Fibroblast of villous mesenchyme (primary cell): Measurements from ENCODE around the gene EIF3L. TPM values are rescaled to one million over a fixed set of nuclear protein-coding genes. Genes with fewer than 3 reads are reported as not detected.

ENCODE experiments used
- DNase-seq: peaks from one replicate; pipeline ENCODE4 v3.0.0-alpha.2; 2010; ENCODE audit warnings: low read depth
- H3K4me3 ChIP-seq: 2 replicates; pipeline ENCODE4 v1.5.1; 2011; ENCODE audit warnings: low read depth, mild to moderate bottlenecking, low read length
- total RNA-seq: library from RNA; depleted of rRNA; stranded (reverse); fragments of >200 nt; gene quantifications from 2 replicates; pipeline ENCODE4 v1.2.3, GENCODE V29; 2012
- TF ChIP-seq, protein P1 (sequence below): IDR thresholded peaks from 2 replicates; pipeline ENCODE4 v1.5.1; 2012; ENCODE audit warnings: low read depth, mild to moderate bottlenecking, low read length; ENCODE audit not compliant: insufficient read depth

Gene EIF3L
- total RNA-seq, 1 donor = 285 TPM

GRCh38 chr22:37891926-37892325 is 42.7 kb downstream of the EIF3L start:
- DNase-seq = no peak
- TF ChIP-seq, protein P1, sequence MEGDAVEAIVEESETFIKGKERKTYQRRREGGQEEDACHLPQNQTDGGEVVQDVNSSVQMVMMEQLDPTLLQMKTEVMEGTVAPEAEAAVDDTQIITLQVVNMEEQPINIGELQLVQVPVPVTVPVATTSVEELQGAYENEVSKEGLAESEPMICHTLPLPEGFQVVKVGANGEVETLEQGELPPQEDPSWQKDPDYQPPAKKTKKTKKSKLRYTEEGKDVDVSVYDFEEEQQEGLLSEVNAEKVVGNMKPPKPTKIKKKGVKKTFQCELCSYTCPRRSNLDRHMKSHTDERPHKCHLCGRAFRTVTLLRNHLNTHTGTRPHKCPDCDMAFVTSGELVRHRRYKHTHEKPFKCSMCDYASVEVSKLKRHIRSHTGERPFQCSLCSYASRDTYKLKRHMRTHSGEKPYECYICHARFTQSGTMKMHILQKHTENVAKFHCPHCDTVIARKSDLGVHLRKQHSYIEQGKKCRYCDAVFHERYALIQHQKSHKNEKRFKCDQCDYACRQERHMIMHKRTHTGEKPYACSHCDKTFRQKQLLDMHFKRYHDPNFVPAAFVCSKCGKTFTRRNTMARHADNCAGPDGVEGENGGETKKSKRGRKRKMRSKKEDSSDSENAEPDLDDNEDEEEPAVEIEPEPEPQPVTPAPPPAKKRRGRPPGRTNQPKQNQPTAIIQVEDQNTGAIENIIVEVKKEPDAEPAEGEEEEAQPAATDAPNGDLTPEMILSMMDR = no peak
- no peak overlapping the region for H3K4me3 ChIP-seq

GRCh38 chr22:37892566-37893335 is 43.5 kb downstream of the EIF3L start:
- TF ChIP-seq, protein P1 = no peak
- H3K4me3 ChIP-seq = no peak overlapping the region
- no peak for DNase-seq

DNA sequence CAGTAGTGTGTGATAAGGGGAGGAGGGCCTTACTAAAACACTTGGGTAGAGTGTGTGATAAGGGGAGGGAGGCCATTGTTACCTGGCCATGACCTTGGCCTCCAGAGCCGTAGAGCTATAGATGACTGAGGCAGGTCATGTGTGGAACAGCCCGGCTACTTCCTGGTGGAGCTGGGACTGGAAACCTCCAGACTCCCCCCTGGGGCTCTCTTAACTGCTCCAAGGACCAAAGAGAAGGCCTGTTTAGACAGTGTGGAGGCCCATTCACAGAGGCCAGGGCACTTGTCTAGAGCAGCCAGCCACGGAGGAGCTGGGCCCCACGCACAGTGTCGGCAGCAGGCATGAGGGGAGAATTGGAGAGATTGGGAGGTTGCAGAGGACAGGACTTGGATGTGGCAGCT is 44.4 kb downstream of the EIF3L start:
- no peak for DNase-seq
- no peak overlapping the region for H3K4me3 ChIP-seq
- TF ChIP-seq, protein P1 = no peak

GRCh38 chr22:37894939-37895670 is 45.9 kb downstream of the EIF3L start:
- DNase-seq = no peak
- no peak overlapping the region for H3K4me3 ChIP-seq

GRCh38 chr22:37896181-37896592 is 47.0 kb downstream of the EIF3L start:
- peak; percentile 73 for DNase-seq
- TF ChIP-seq, protein P1 = no peak

More at GRCh38 chr22:37894939-37895670, 45.9 kb downstream of the EIF3L start:
- TF ChIP-seq, protein P1 = no peak

DNA sequence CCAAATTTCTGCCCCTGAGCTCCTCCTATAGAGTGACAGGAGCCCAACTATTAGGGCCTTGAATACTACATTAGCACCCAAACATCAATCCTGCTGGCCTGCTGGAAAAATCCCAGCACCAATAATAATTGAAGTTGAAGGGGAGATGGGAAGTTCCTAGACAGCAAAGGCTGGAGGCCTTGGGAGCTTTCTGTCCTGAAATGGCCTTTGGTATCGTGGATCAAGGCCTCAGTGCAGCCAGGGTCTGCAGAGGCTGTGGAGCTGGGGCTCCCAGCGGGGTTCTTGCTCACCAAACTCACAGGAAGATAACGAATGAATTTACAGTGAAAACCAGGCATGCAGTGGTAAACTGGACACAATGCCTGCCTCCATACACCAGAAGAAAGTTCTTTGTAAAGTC is 47.7 kb downstream of the EIF3L start:
- TF ChIP-seq, protein P1 = no peak
- no peak overlapping the region for H3K4me3 ChIP-seq
- peak; percentile 17 for DNase-seq

More at GRCh38 chr22:37896181-37896592, 47.0 kb downstream of the EIF3L start:
- no peak overlapping the region for H3K4me3 ChIP-seq
